B cell (primary cell): Measurements from ENCODE around the gene PLAU. TPM values are rescaled to one million over a fixed set of nuclear protein-coding genes. Genes with fewer than 3 reads are reported as not detected.

Experiments used
- ATAC-seq: fragments of 200-7000 bp; cut with Tn5 transposase; one replicate; pipeline ENCODE4 v1.10.0; 2021; ENCODE audit warnings: low read depth, mild to moderate bottlenecking, moderate number of reproducible peaks, moderate library complexity
- CTCF ChIA-PET: fragments of 350-600 bp; sonication (Branson Sonifier 250); formaldehyde crosslinking; loops from one replicate; lab custom pipeline; 2021; ENCODE audit warnings: antibody characterized with exemption, inconsistent platforms; lab: Charles Lee
- POLR2A ChIA-PET: fragments of 350-600 bp; sonication (Branson Sonifier 250); formaldehyde crosslinking; loops from one replicate; lab custom pipeline; 2021; ENCODE audit warnings: antibody characterized with exemption; lab: Charles Lee
- DNase-seq: peaks from one replicate; pipeline ENCODE4 v3.0.0; 2013
- H2AFZ ChIP-seq: 2 replicates; pipeline ENCODE4 v1.6.1; 2012; ENCODE audit warnings: mild to moderate bottlenecking, low read depth, low read length; ENCODE audit not compliant: insufficient read depth, poor library complexity, severe bottlenecking
- H3K27ac ChIP-seq, 2 donors: 1 replicate in 1 of 2; 2 replicates in 1 of 2; pipeline ENCODE4 v1.5.1; 2012 to 2013; ENCODE audit warnings: low read length in 2 of 2, mild to moderate bottlenecking in 2 of 2, moderate library complexity in 1 of 2
- H3K27me3 ChIP-seq, 4 experiments: fragments of 200-600 bp in 1 of 4; sonication (generic) in 1 of 4; replicated peaks in 1 of 4; 1 replicate in 2 of 4; 2 replicates in 2 of 4; pipeline versions ENCODE4 v1.6.1 to v1.7.0; 2013 to 2016; ENCODE audit warnings: low read length in 3 of 4, mild to moderate bottlenecking in 2 of 4, mixed read lengths in 1 of 4, moderate library complexity in 1 of 4; ENCODE audit not compliant: insufficient read depth in 4 of 4, control insufficient read depth in 3 of 4; ENCODE audit errors: control extremely low read depth in 1 of 4
- H3K36me3 ChIP-seq, 2 experiments: replicated peaks in 1 of 2; 1 replicate in 1 of 2; 2 replicates in 1 of 2; pipeline versions ENCODE4 v1.6.1 to v1.7.1; 2013; ENCODE audit warnings: low read length in 1 of 2; ENCODE audit not compliant: insufficient read depth in 2 of 2, control insufficient read depth in 1 of 2; ENCODE audit errors: control extremely low read depth in 1 of 2, extremely low read depth in 1 of 2
- H3K4me1 ChIP-seq, 2 donors: fragments of 200-600 bp in 1 of 2; sonication (generic) in 1 of 2; 1 replicate in 1 of 2; 2 replicates in 1 of 2; pipeline versions ENCODE4 v1.5.1 to v1.6.1; 2013 to 2017; ENCODE audit warnings: low read length in 2 of 2; ENCODE audit not compliant: control insufficient read depth in 2 of 2, insufficient read depth in 2 of 2
- H3K4me2 ChIP-seq: replicated peaks from 2 replicates; pipeline ENCODE3; 2012; ENCODE audit warnings: mild to moderate bottlenecking, low read depth, low read length; ENCODE audit not compliant: poor library complexity, severe bottlenecking
- H3K4me3 ChIP-seq, 5 experiments: fragments of 200-600 bp in 1 of 5; sonication (generic) in 1 of 5; 1 replicate in 3 of 5; 2 replicates in 2 of 5; pipeline versions ENCODE4 v1.5.1 to v1.7.0; 2011 to 2016; ENCODE audit warnings: low read length in 4 of 5, mild to moderate bottlenecking in 4 of 5, low read depth in 2 of 5, control low read depth in 1 of 5, moderate library complexity in 1 of 5; ENCODE audit not compliant: insufficient read depth in 1 of 5; ENCODE audit errors: control extremely low read depth in 1 of 5, extremely low read depth in 1 of 5
- H3K79me2 ChIP-seq: fragments of 200-600 bp; sonication (generic); one replicate; pipeline ENCODE4 v1.6.0; 2016; ENCODE audit warnings: low read length; ENCODE audit not compliant: control insufficient read depth, insufficient read depth
- H3K9ac ChIP-seq: fragments of 200-600 bp; sonication (generic); 2 replicates; pipeline ENCODE4 v1.6.1; 2017; ENCODE audit warnings: mild to moderate bottlenecking, low read length, moderate library complexity
- H3K9me3 ChIP-seq, 3 donors: one replicate each; pipeline versions ENCODE4 v1.6.1 to v1.7.1; 2013; ENCODE audit warnings: low read length in 2 of 3; ENCODE audit not compliant: control insufficient read depth in 2 of 3, insufficient read depth in 1 of 3; ENCODE audit errors: control extremely low read depth in 1 of 3
- H4K20me1 ChIP-seq: 2 replicates; pipeline ENCODE4 v1.6.0; 2012; ENCODE audit warnings: mild to moderate bottlenecking, low read length; ENCODE audit not compliant: insufficient read depth, control insufficient read depth, poor library complexity, severe bottlenecking
- H3K27ac Mint-ChIP-seq: one replicate; pipeline ENCODE4 v1.8.0; 2021; ENCODE audit warnings: mixed read lengths
- H3K27me3 Mint-ChIP-seq: one replicate; pipeline ENCODE4 v1.8.0; 2021; ENCODE audit warnings: mixed read lengths
- H3K4me1 Mint-ChIP-seq: one replicate; pipeline ENCODE4 v1.8.0; 2021; ENCODE audit warnings: mixed read lengths
- H3K4me3 Mint-ChIP-seq: one replicate; pipeline ENCODE4 v1.8.0; 2021; ENCODE audit warnings: mixed read lengths
- H3K9me3 Mint-ChIP-seq: one replicate; pipeline ENCODE4 v1.8.0; 2022; ENCODE audit warnings: mixed read lengths; ENCODE audit not compliant: insufficient read depth
- EZH2 ChIP-seq: IDR thresholded peaks from 2 replicates; pipeline ENCODE4 v1.6.1; 2012; ENCODE audit warnings: borderline replicate concordance, low read depth, mild to moderate bottlenecking, moderate library complexity, low read length; ENCODE audit not compliant: insufficient read depth, poor library complexity, severe bottlenecking
- WGBS: methylation state at CpG from one replicate; pipeline ENCODE4 v1.1.5; 2013; ENCODE audit warnings: missing lambda C conversion rate; ENCODE audit not compliant: insufficient coverage; 5-methylcytosine and 5-hydroxymethylcytosine counted together
- intact Hi-C: fragments of 100-400 bp; cut with micrococcal nuclease; formaldehyde crosslinking; loops from one replicate; pipeline ENCODE4 v1.10.0; 2022
- polyA plus RNA-seq: library from polyadenylated mRNA; depleted of rRNA; stranded (reverse); fragments of >200 nt; gene quantifications from 2 replicates; pipeline ENCODE4 v1.2.3, GENCODE V29; 2012
- total RNA-seq, 2 donors: library from RNA; stranded (reverse); fragments of 120-200 nt in 1 of 2; gene quantifications; 1 replicate in 1 of 2; 2 replicates in 1 of 2; pipeline versions ENCODE4 v1.2.3 to v1.2.4, GENCODE V29; 2013 to 2022
- TF ChIP-seq, protein P1 (sequence below): fragments of 200-600 bp; IDR thresholded peaks from one replicate; pipeline ENCODE4 v1.8.0; 2022; ENCODE audit warnings: antibody characterized with exemption, mild to moderate bottlenecking

Gene PLAU
- total and polyA plus RNA-seq, 2 donors (not counting 1 experiment from before 2014, with no cell fraction given): 0.04 TPM; not detected in 1

DNA sequence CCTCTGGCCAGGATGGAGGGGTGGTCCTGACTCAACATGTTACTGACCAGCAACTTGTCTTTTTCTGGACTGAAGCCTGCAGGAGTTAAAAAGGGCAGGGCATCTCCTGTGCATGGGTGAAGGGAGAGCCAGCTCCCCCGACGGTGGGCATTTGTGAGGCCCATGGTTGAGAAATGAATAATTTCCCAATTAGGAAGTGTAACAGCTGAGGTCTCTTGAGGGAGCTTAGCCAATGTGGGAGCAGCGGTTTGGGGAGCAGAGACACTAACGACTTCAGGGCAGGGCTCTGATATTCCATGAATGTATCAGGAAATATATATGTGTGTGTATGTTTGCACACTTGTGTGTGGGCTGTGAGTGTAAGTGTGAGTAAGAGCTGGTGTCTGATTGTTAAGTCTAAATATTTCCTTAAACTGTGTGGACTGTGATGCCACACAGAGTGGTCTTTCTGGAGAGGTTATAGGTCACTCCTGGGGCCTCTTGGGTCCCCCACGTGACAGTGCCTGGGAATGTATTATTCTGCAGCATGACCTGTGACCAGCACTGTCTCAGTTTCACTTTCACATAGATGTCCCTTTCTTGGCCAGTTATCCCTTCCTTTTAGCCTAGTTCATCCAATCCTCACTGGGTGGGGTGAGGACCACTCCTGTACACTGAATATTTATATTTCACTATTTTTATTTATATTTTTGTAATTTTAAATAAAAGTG lies 6.0 kb downstream of the PLAU start:
- WGBS: 95% methylated on average over 5 of the region's 5 CpGs
- Histone ChIP-seq H3K4me3 (no peak overlapping the region), H3K4me1 (peaks cover 9 to 14% of the 10 kb centered on the region in 2 donors), H3K4me2 (no peak overlapping the region), H3K79me2 (no peaks in the 10 kb centered on the region), H3K36me3 (no peaks in the 10 kb centered on the region), H2AFZ (no peak overlapping the region), H3K9ac (no peak overlapping the region), H3K9me3 (peaks cover 0 to 14% (median 0%) of the 10 kb centered on the region in 3 donors), H3K27me3 (peaks cover 0 to 3% (median under 1%) of the 10 kb centered on the region in 4 experiments), H3K27ac (no peak overlapping the region), H4K20me1 (no peaks in the 10 kb centered on the region)
- intact Hi-C loops: no loop called here
- H3K27ac Mint-ChIP-seq: no peak overlapping the region
- H3K9me3 Mint-ChIP-seq: no peaks in the 10 kb centered on the region
- TF ChIP-seq, protein P1, sequence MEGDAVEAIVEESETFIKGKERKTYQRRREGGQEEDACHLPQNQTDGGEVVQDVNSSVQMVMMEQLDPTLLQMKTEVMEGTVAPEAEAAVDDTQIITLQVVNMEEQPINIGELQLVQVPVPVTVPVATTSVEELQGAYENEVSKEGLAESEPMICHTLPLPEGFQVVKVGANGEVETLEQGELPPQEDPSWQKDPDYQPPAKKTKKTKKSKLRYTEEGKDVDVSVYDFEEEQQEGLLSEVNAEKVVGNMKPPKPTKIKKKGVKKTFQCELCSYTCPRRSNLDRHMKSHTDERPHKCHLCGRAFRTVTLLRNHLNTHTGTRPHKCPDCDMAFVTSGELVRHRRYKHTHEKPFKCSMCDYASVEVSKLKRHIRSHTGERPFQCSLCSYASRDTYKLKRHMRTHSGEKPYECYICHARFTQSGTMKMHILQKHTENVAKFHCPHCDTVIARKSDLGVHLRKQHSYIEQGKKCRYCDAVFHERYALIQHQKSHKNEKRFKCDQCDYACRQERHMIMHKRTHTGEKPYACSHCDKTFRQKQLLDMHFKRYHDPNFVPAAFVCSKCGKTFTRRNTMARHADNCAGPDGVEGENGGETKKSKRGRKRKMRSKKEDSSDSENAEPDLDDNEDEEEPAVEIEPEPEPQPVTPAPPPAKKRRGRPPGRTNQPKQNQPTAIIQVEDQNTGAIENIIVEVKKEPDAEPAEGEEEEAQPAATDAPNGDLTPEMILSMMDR: no peak
- no peak for TF ChIP-seq EZH2
- H3K27me3 Mint-ChIP-seq: peaks cover 7% of the 10 kb centered on the region
- peaks cover 13% of the 10 kb centered on the region for H3K4me1 Mint-ChIP-seq
- POLR2A ChIA-PET: no interaction called here
- no peak overlapping the region for H3K4me3 Mint-ChIP-seq
- ATAC-seq (no peak), DNase-seq (no peak)
- CTCF ChIA-PET: interaction anchor here (1.1 to 3.9 kb wide), 2 partner anchors 24 to 162 kb away, joined by 3 to 20 read pairs; no protein-coding TSS in a partner anchor
